HepG2 (cell line): ENCODE results near the gene IL21R. TPM values are rescaled to one million over a fixed set of nuclear protein-coding genes. Genes with fewer than 3 reads are reported as not detected.

Experiments used
- AGO1 ChIP-seq: fragments of 200-400 bp; formaldehyde crosslinking; IDR thresholded peaks from 2 replicates; pipeline ENCODE4 v1.6.1; 2017; ENCODE audit warnings: mild to moderate bottlenecking, low read depth, low read length, moderate library complexity; ENCODE audit not compliant: poor library complexity, severe bottlenecking
- ATRX ChIP-seq: sonication (generic); formaldehyde crosslinking; IDR thresholded peaks from 2 replicates; pipeline ENCODE4 v1.4.0; 2020; ENCODE audit warnings: missing genetic modification reagents, borderline replicate concordance
- BRD4 ChIP-seq: sonication (generic); formaldehyde crosslinking; IDR thresholded peaks from 2 replicates; pipeline ENCODE4 v1.4.0; 2020; ENCODE audit warnings: missing genetic modification reagents
- CEBPG ChIP-seq: IDR thresholded peaks from 2 replicates; pipeline ENCODE4 v1.6.1; 2016
- CHD2 ChIP-seq: IDR thresholded peaks from 2 replicates; pipeline ENCODE4 v1.6.1; 2011; ENCODE audit warnings: low read depth, low read length, improper control_type of control experiment
- CREBL2 ChIP-seq: sonication (generic); formaldehyde crosslinking; IDR thresholded peaks from 2 replicates; pipeline ENCODE4 v1.8.1; 2023; ENCODE audit warnings: missing genetic modification reagents, mild to moderate bottlenecking, borderline replicate concordance
- KLF9 ChIP-seq: IDR thresholded peaks from 2 replicates; pipeline ENCODE4 v1.6.1; 2016; ENCODE audit warnings: low read depth
- MNT ChIP-seq: fragments of 450-650 bp; IDR thresholded peaks from 2 replicates; pipeline ENCODE4 v1.6.1; 2016
- MYPOP ChIP-seq: sonication (generic); formaldehyde crosslinking; IDR thresholded peaks from 2 replicates; pipeline ENCODE4 v1.8.1; 2023; ENCODE audit warnings: mild to moderate bottlenecking, moderate library complexity, missing genetic modification reagents
- NFAT5 ChIP-seq: sonication (generic); formaldehyde crosslinking; IDR thresholded peaks from 2 replicates; pipeline ENCODE4 v1.4.0; 2020; ENCODE audit warnings: missing genetic modification reagents
- NFIB ChIP-seq: sonication (generic); formaldehyde crosslinking; IDR thresholded peaks from 2 replicates; pipeline ENCODE4 v1.9.0; 2021; ENCODE audit warnings: missing genetic modification reagents, mild to moderate bottlenecking, borderline replicate concordance
- PPARG ChIP-seq: conservative IDR thresholded peaks from 2 replicates; pipeline ENCODE4 v1.6.1; 2016; ENCODE audit warnings: missing biosample characterization, missing genetic modification reagents
- RFX3 ChIP-seq: IDR thresholded peaks from 2 replicates; pipeline ENCODE4 v1.6.1; 2016; ENCODE audit warnings: missing biosample characterization, missing genetic modification reagents
- SIN3B ChIP-seq: fragments of 150-350 bp; IDR thresholded peaks from 2 replicates; pipeline ENCODE4 v1.6.1; 2014; ENCODE audit warnings: low read length
- SOX6 ChIP-seq, 2 experiments: fragments of 450-650 bp in 1 of 2; sonication (generic) in 1 of 2; formaldehyde crosslinking in 1 of 2; IDR thresholded peaks; 2 replicates each; pipeline versions ENCODE4 v1.4.0 to v1.6.1; 2017 to 2020; ENCODE audit warnings: antibody characterized with exemption in 1 of 2, mild to moderate bottlenecking in 1 of 2, missing genetic modification reagents in 1 of 2
- SRSF4 ChIP-seq: fragments of 200-400 bp; formaldehyde crosslinking; IDR thresholded peaks from one replicate; pipeline ENCODE4 v1.6.1; 2018; ENCODE audit warnings: mild to moderate bottlenecking, low read depth, low read length, moderate library complexity; ENCODE audit not compliant: poor library complexity, severe bottlenecking
- STAG1 ChIP-seq: sonication (generic); formaldehyde crosslinking; IDR thresholded peaks from 2 replicates; pipeline ENCODE4 v1.4.0; 2020; ENCODE audit warnings: missing genetic modification reagents
- STAT5B ChIP-seq: sonication (generic); formaldehyde crosslinking; IDR thresholded peaks from 2 replicates; pipeline ENCODE4 v1.4.0; 2020; ENCODE audit warnings: missing genetic modification reagents
- TMF1 ChIP-seq: sonication (generic); formaldehyde crosslinking; IDR thresholded peaks from 2 replicates; pipeline ENCODE4 v1.8.1; 2022; ENCODE audit warnings: low read depth, missing genetic modification reagents
- ZFP90 ChIP-seq: sonication (generic); formaldehyde crosslinking; IDR thresholded peaks from 2 replicates; pipeline ENCODE4 v1.8.0; 2022; ENCODE audit warnings: missing genetic modification reagents, mild to moderate bottlenecking, inconsistent platforms, borderline replicate concordance
- ZNF335 ChIP-seq: sonication (generic); formaldehyde crosslinking; IDR thresholded peaks from 2 replicates; pipeline ENCODE4 v1.4.0; 2020; ENCODE audit warnings: missing genetic modification reagents
- ZNF431 ChIP-seq: sonication (generic); formaldehyde crosslinking; IDR thresholded peaks from 2 replicates; pipeline ENCODE4 v1.9.0; 2022; ENCODE audit warnings: missing genetic modification reagents, low read depth, mild to moderate bottlenecking, borderline replicate concordance
- polyA plus RNA-seq, 8 experiments: library from polyadenylated mRNA; depleted of rRNA in 3 of 8; stranded (reverse) in 7 of 8; unstranded in 1 of 8; fragments of >200 nt; fragmentation: Illumina TruSeq in 4 of 8; extraction: Trizol in 4 of 8; gene quantifications; 2 replicates each; pipeline versions ENCODE4 v1.2.1 to v1.2.3, GENCODE V29; 2011 to 2016; ENCODE audit warnings: low read depth in 4 of 8, missing spikeins in 1 of 8, mixed read lengths in 1 of 8; ENCODE audit not compliant: insufficient read depth in 1 of 8
- total RNA-seq, 5 experiments: library from RNA; depleted of rRNA; stranded (reverse); fragments of >200 nt; fragmentation: Illumina TruSeq; extraction: Trizol; gene quantifications; 2 replicates each; pipeline ENCODE4 v1.2.3, GENCODE V29; 2016; ENCODE audit warnings: low read depth in 1 of 5

IL21R gene
- total and polyA plus RNA-seq, 2 of the 13 experiments (the other 11 are each of a cell fraction or from before 2014, with no cell fraction given), result 0.49 to 0.64 TPM

- TF ChIP-seq ZFP90 (CRISPR knock-in tag) (no peak), NFAT5 (CRISPR knock-in tag) (no peak), PPARG (CRISPR knock-in tag) (peak; percentile 62), MNT (peak; percentile 71), CEBPG (CRISPR knock-in tag) (peak; percentile 61; the same call in 1 of the 2 replicates), RFX3 (CRISPR knock-in tag) (no peak), BRD4 (no peak), AGO1 (no peak), MYPOP (no peak; the same call in 1 of the 2 replicates), SRSF4 (no peak), CREBL2 (CRISPR knock-in tag) (no peak), SOX6 (IDR thresholded peaks at IDR 0.05) (no peak), SOX6 (CRISPR knock-in tag; IDR thresholded peaks at IDR 0.05) (peak; percentile 51; the same call in 1 of the 2 replicates), CHD2 (no peak), NFIB (CRISPR knock-in tag) (no peak), ATRX (CRISPR knock-in tag) (no peak), ZNF335 (no peak), TMF1 (CRISPR knock-in tag) (no peak), ZNF431 (CRISPR knock-in tag) (peak; percentile 58; the same call in 1 of the 2 replicates), KLF9 (CRISPR knock-in tag) (0 out of 2 replicates have a peak, but pooled peaks have one; percentile 51), STAG1 (CRISPR knock-in tag) (no peak), STAT5B (no peak), SIN3B (no peak)
Measured at GRCh38 chr16:27470567-27471431, 68.8 kb downstream of the IL21R start (continued).
